H1 (cell line): ENCODE data around the gene PHKA2.

ENCODE experiments used
- ATF2 ChIP-seq: IDR thresholded peaks from 2 replicates; pipeline ENCODE4 v1.6.1; 2012; ENCODE audit warnings: low read length, inconsistent platforms
- ATF3 ChIP-seq: IDR thresholded peaks from 2 replicates; pipeline ENCODE4 v1.6.1; 2011; ENCODE audit warnings: low read depth, mild to moderate bottlenecking, low read length; ENCODE audit not compliant: insufficient read depth
- CTCF ChIP-seq, 3 experiments: IDR thresholded peaks; 1 replicate in 2 of 3; 2 replicates in 1 of 3; pipeline versions ENCODE4 v1.5.1 to v1.6.1; 2011; ENCODE audit warnings: low read length in 3 of 3, mild to moderate bottlenecking in 3 of 3, inconsistent platforms in 2 of 3, low read depth in 1 of 3, moderate library complexity in 1 of 3; ENCODE audit not compliant: insufficient read depth in 1 of 3; ENCODE audit errors: control extremely low read depth in 1 of 3
- EGR1 ChIP-seq: IDR thresholded peaks from 2 replicates; pipeline ENCODE4 v1.6.1; 2011; ENCODE audit warnings: low read depth, low read length, borderline replicate concordance
- EP300 ChIP-seq, 2 experiments: IDR thresholded peaks; 1 replicate in 1 of 2; 2 replicates in 1 of 2; pipeline ENCODE4 v1.6.1; 2011 to 2012; ENCODE audit warnings: low read depth in 2 of 2, low read length in 2 of 2, mild to moderate bottlenecking in 2 of 2, borderline replicate concordance in 1 of 2, inconsistent platforms in 1 of 2, moderate library complexity in 1 of 2
- HDAC2 ChIP-seq, 2 experiments: fragments of 300-600 bp in 1 of 2; sonication (generic) in 1 of 2; IDR thresholded peaks; 2 replicates each; pipeline ENCODE4 v1.6.1; 2011 to 2012; ENCODE audit warnings: low read depth in 2 of 2, low read length in 2 of 2, mild to moderate bottlenecking in 2 of 2, moderate library complexity in 2 of 2, borderline replicate concordance in 1 of 2, inconsistent platforms in 1 of 2
- JUND ChIP-seq: IDR thresholded peaks from 2 replicates; pipeline ENCODE4 v1.6.1; 2011; ENCODE audit warnings: mild to moderate bottlenecking, improper control_type of control experiment, low read length
- NRF1 ChIP-seq: IDR thresholded peaks from 2 replicates; pipeline ENCODE4 v1.6.1; 2011; ENCODE audit warnings: mild to moderate bottlenecking, low read depth, low read length, improper control_type of control experiment
- POLR2AphosphoS5 ChIP-seq: IDR thresholded peaks from 2 replicates; pipeline ENCODE4 v1.6.1; 2011; ENCODE audit warnings: low read depth, low read length
- RAD21 ChIP-seq, 2 experiments: IDR thresholded peaks in 1 of 2; conservative IDR thresholded peaks in 1 of 2; 2 replicates each; pipeline ENCODE4 v1.6.1; 2011; ENCODE audit warnings: low read depth in 2 of 2, low read length in 2 of 2, improper control_type of control experiment in 1 of 2, inconsistent platforms in 1 of 2, mild to moderate bottlenecking in 1 of 2, moderate library complexity in 1 of 2
- RNF2 ChIP-seq: fragments of 200-900, 300-1000 bp; sonication (generic); IDR thresholded peaks from 2 replicates; pipeline ENCODE4 v1.7.1; 2016; ENCODE audit warnings: borderline replicate concordance, low read depth, mild to moderate bottlenecking, antibody characterized with exemption, low read length; ENCODE audit not compliant: poor library complexity, severe bottlenecking; ENCODE audit errors: missing control alignments
- SAP30 ChIP-seq: fragments of 300-600 bp; sonication (generic); IDR thresholded peaks from 2 replicates; pipeline ENCODE4 v1.7.1; 2012; ENCODE audit warnings: low read length, moderate library complexity, mild to moderate bottlenecking, inconsistent platforms; ENCODE audit not compliant: insufficient read depth, insufficient replicate concordance
- SP1 ChIP-seq: IDR thresholded peaks from 2 replicates; pipeline ENCODE4 v1.6.1; 2011; ENCODE audit warnings: low read depth, low read length

DNA sequence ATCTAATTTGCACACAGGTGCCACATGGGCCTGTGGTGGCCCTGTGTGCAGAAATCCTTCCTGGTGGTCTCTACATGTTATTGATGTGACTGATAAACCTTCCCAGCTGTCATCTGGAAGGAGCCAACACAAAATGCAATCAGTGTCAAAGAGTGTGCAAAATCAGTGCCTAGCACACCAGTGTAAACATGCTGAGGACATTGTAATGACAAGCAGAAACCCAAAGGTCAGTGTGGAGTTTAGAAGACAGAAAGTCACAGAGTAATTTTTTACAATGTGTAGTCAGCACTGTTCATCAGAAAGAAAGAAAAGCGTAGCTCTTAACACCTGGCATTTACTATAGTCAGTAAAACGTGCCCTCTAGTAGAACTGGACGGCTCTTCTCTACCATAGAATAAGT lies 50.3 kb downstream of the PHKA2 start:
- TF ChIP-seq CTCF (IDR thresholded peaks at IDR 0.05; ENCODE audit: control extremely low read depth in 1 of 3, insufficient read depth in 1 of 3, low read depth in 1 of 3, low read length in 3 of 3) = no peak
- TF ChIP-seq RAD21 (IDR thresholded peaks at IDR 0.05 in 1 of 2, conservative IDR thresholded peaks at IDR 0.05 in 1 of 2; ENCODE audit: low read depth in 2 of 2, low read length in 2 of 2) = no peak
- no peak for TF ChIP-seq EP300 (IDR thresholded peaks at IDR 0.05; ENCODE audit: borderline replicate concordance in 1 of 2, low read depth in 2 of 2, low read length in 2 of 2)
- no peak for TF ChIP-seq RNF2
- TF ChIP-seq ATF2 = no peak
- no peak for TF ChIP-seq NRF1
- no peak for TF ChIP-seq EGR1
- TF ChIP-seq POLR2AphosphoS5 = no peak
- TF ChIP-seq SAP30 = no peak
- TF ChIP-seq SP1 = no peak
- no peak for TF ChIP-seq JUND
- no peak for TF ChIP-seq HDAC2 (IDR thresholded peaks at IDR 0.05; ENCODE audit: borderline replicate concordance in 1 of 2, low read depth in 2 of 2, low read length in 2 of 2)
- TF ChIP-seq ATF3 = no peak
